Mononuclear cell (primary cell): ENCODE data around the gene SNX24. TPM values are rescaled to one million over a fixed set of nuclear protein-coding genes. Genes with fewer than 3 reads are reported as not detected.

ENCODE experiments used
- H3K27me3 ChIP-seq: 2 replicates; pipeline ENCODE4 v1.6.0; 2011; ENCODE audit warnings: low read length, control low read depth; ENCODE audit not compliant: insufficient read depth
- H3K4me1 ChIP-seq: 2 replicates; pipeline ENCODE4 v1.5.1; 2011; ENCODE audit warnings: mild to moderate bottlenecking, low read length, control low read depth; ENCODE audit not compliant: insufficient read depth
- H3K4me3 ChIP-seq: 2 replicates; pipeline ENCODE4 v1.5.1; 2011; ENCODE audit warnings: mild to moderate bottlenecking, low read length, moderate library complexity
- H3K9me3 ChIP-seq: 2 replicates; pipeline ENCODE4 v1.5.1; 2011; ENCODE audit warnings: low read depth, mild to moderate bottlenecking, control low read depth, low read length
- total RNA-seq: library from RNA; depleted of rRNA; stranded (reverse); fragments of >200 nt; gene quantifications from one replicate; pipeline ENCODE4 v1.2.3, GENCODE V29; 2012

The SNX24 gene
- total RNA-seq, 1 donor = 1.4 TPM

- no peaks in the 10 kb centered on the region for H3K9me3 ChIP-seq
- H3K4me1 ChIP-seq = no peaks in the 10 kb centered on the region
These were observed 137.0 kb downstream of the SNX24 start for GRCh38 chr5:122982376-122982775.

GRCh38 chr5:122984425-122984824, 139.0 kb downstream of the SNX24 start:
- no peaks in the 10 kb centered on the region for H3K27me3 ChIP-seq
- no peaks in the 10 kb centered on the region for H3K4me1 ChIP-seq
- no peak overlapping the region for H3K4me3 ChIP-seq
- H3K9me3 ChIP-seq = no peaks in the 10 kb centered on the region

More at GRCh38 chr5:122982376-122982775, 137.0 kb downstream of the SNX24 start:
- no peak overlapping the region for H3K4me3 ChIP-seq
- no peaks in the 10 kb centered on the region for H3K27me3 ChIP-seq

GRCh38 chr5:122985006-122985700, 139.7 kb downstream of the SNX24 start:
- H3K9me3 ChIP-seq = no peaks in the 10 kb centered on the region
- no peak overlapping the region for H3K4me3 ChIP-seq
- H3K27me3 ChIP-seq = no peaks in the 10 kb centered on the region
- H3K4me1 ChIP-seq = no peaks in the 10 kb centered on the region

GRCh38 chr5:122985954-122986721, 140.7 kb downstream of the SNX24 start:
- H3K9me3 ChIP-seq = no peaks in the 10 kb centered on the region
- H3K4me3 ChIP-seq = no peak overlapping the region
- no peaks in the 10 kb centered on the region for H3K27me3 ChIP-seq
- H3K4me1 ChIP-seq = no peaks in the 10 kb centered on the region

GRCh38 chr5:122996091-122996490, 150.7 kb downstream of the SNX24 start:
- Histone ChIP-seq H3K4me3 (no peak overlapping the region), H3K27me3 (no peaks in the 10 kb centered on the region), H3K4me1 (no peaks in the 10 kb centered on the region), H3K9me3 (no peaks in the 10 kb centered on the region)

- no peak overlapping the region for H3K4me3 ChIP-seq
- no peaks in the 10 kb centered on the region for H3K9me3 ChIP-seq
- H3K27me3 ChIP-seq = no peaks in the 10 kb centered on the region
- no peaks in the 10 kb centered on the region for H3K4me1 ChIP-seq
These were observed 151.9 kb downstream of the SNX24 start for GRCh38 chr5:122997294-122997693.

- Histone ChIP-seq H3K4me1 (no peaks in the 10 kb centered on the region), H3K4me3 (no peak overlapping the region), H3K27me3 (no peaks in the 10 kb centered on the region), H3K9me3 (no peaks in the 10 kb centered on the region)
These were observed 154.6 kb downstream of the SNX24 start for GRCh38 chr5:122999947-123000563.

GRCh38 chr5:123000731-123001130, 155.3 kb downstream of the SNX24 start:
- no peaks in the 10 kb centered on the region for H3K4me1 ChIP-seq
- H3K4me3 ChIP-seq = no peak overlapping the region
- no peaks in the 10 kb centered on the region for H3K27me3 ChIP-seq
- H3K9me3 ChIP-seq = no peaks in the 10 kb centered on the region

- no peaks in the 10 kb centered on the region for H3K27me3 ChIP-seq
- no peaks in the 10 kb centered on the region for H3K9me3 ChIP-seq
- no peaks in the 10 kb centered on the region for H3K4me1 ChIP-seq
- no peak overlapping the region for H3K4me3 ChIP-seq
These were observed 156.4 kb downstream of the SNX24 start for GRCh38 chr5:123001808-123002207.

GRCh38 chr5:123007182-123007581, 161.8 kb downstream of the SNX24 start:
- H3K4me1 ChIP-seq = no peaks in the 10 kb centered on the region
- no peaks in the 10 kb centered on the region for H3K27me3 ChIP-seq
- no peaks in the 10 kb centered on the region for H3K9me3 ChIP-seq
- no peak overlapping the region for H3K4me3 ChIP-seq

- Histone ChIP-seq H3K4me1 (no peaks in the 10 kb centered on the region), H3K9me3 (no peaks in the 10 kb centered on the region), H3K27me3 (no peaks in the 10 kb centered on the region), H3K4me3 (no peak overlapping the region)
These were observed 162.3 kb downstream of the SNX24 start for GRCh38 chr5:123007754-123008153.

GRCh38 chr5:123012321-123012720, 166.9 kb downstream of the SNX24 start:
- Histone ChIP-seq H3K27me3 (no peaks in the 10 kb centered on the region), H3K4me1 (no peaks in the 10 kb centered on the region), H3K4me3 (no peak overlapping the region), H3K9me3 (no peaks in the 10 kb centered on the region)

GRCh38 chr5:123014689-123015088, 169.3 kb downstream of the SNX24 start:
- H3K4me1 ChIP-seq = no peaks in the 10 kb centered on the region
- H3K27me3 ChIP-seq = no peaks in the 10 kb centered on the region
- H3K9me3 ChIP-seq = no peaks in the 10 kb centered on the region
- H3K4me3 ChIP-seq = no peak overlapping the region

GRCh38 chr5:123028222-123028621, 182.8 kb downstream of the SNX24 start:
- no peak overlapping the region for H3K4me3 ChIP-seq
- H3K9me3 ChIP-seq = no peaks in the 10 kb centered on the region
- H3K4me1 ChIP-seq = no peaks in the 10 kb centered on the region
- peaks cover 2% of the 10 kb centered on the region for H3K27me3 ChIP-seq

GRCh38 chr5:123033157-123033671, 187.8 kb downstream of the SNX24 start:
- Histone ChIP-seq H3K27me3 (peaks cover 49% of the 10 kb centered on the region), H3K4me3 (no peak overlapping the region), H3K4me1 (peaks cover 18% of the 10 kb centered on the region), H3K9me3 (no peaks in the 10 kb centered on the region)
